ENCODE measurements around the gene GPR15LG. TPM values are rescaled to one million over a fixed set of nuclear protein-coding genes. Genes with fewer than 3 reads are reported as not detected.

The GPR15LG gene
- total RNA-seq, 6 experiments from 2014 or later = not detected

GRCh38 chr10:84196083-84196482 is 22.5 kb downstream of the GPR15LG start:
- Mint-ChIP-seq H3K4me1 (ENCODE audit: low read depth) (no peaks in the 10 kb centered on the region), H3K36me3 (ENCODE audit: low read depth) (no peaks in the 10 kb centered on the region), H3K27me3 (ENCODE audit: insufficient read depth) (peaks cover 38% of the 10 kb centered on the region), H3K27ac (no peak overlapping the region), H3K4me3 (no peak overlapping the region), H3K9me3 (no peaks in the 10 kb centered on the region)
- DNase-seq = no peak
- TF ChIP-seq, protein P1, sequence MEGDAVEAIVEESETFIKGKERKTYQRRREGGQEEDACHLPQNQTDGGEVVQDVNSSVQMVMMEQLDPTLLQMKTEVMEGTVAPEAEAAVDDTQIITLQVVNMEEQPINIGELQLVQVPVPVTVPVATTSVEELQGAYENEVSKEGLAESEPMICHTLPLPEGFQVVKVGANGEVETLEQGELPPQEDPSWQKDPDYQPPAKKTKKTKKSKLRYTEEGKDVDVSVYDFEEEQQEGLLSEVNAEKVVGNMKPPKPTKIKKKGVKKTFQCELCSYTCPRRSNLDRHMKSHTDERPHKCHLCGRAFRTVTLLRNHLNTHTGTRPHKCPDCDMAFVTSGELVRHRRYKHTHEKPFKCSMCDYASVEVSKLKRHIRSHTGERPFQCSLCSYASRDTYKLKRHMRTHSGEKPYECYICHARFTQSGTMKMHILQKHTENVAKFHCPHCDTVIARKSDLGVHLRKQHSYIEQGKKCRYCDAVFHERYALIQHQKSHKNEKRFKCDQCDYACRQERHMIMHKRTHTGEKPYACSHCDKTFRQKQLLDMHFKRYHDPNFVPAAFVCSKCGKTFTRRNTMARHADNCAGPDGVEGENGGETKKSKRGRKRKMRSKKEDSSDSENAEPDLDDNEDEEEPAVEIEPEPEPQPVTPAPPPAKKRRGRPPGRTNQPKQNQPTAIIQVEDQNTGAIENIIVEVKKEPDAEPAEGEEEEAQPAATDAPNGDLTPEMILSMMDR (IDR thresholded peaks at IDR 0.05) = no peak

- Mint-ChIP-seq H3K27me3 (ENCODE audit: insufficient read depth) (peaks cover 37% of the 10 kb centered on the region), H3K9me3 (no peaks in the 10 kb centered on the region), H3K4me1 (ENCODE audit: low read depth) (no peaks in the 10 kb centered on the region), H3K36me3 (ENCODE audit: low read depth) (no peaks in the 10 kb centered on the region), H3K4me3 (no peak overlapping the region), H3K27ac (no peak overlapping the region)
- DNase-seq = no peak
- TF ChIP-seq, protein P1 (IDR thresholded peaks at IDR 0.05) = no peak
Measured at GRCh38 chr10:84196941-84197340, 23.3 kb downstream of the GPR15LG start.

DNA sequence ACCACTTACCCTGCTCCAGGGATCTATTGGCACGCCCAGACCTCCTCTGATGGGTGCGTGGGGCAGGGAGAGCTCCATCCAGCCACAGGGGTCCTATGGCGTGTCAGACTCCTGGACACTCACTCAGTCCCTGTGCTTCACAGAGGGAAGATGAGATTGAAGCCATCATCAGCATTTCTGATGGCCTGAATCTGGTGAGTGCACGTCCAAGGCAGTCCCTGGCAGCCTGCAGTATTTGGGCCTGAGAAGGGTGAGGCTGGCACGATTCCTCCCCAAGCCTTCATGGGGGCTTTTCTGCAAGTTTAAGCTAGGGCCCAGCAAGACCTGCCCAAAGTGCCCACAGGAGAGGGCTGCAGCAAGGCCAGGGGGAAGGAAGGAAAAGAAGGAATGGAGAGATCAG is 24.0 kb downstream of the GPR15LG start:
- DNase-seq = no peak
- TF ChIP-seq, protein P1 (IDR thresholded peaks at IDR 0.05) = no peak
- Mint-ChIP-seq H3K36me3 (ENCODE audit: low read depth) (no peaks in the 10 kb centered on the region), H3K27ac (no peak overlapping the region), H3K4me3 (no peak overlapping the region), H3K4me1 (ENCODE audit: low read depth) (no peaks in the 10 kb centered on the region), H3K9me3 (no peaks in the 10 kb centered on the region), H3K27me3 (ENCODE audit: insufficient read depth) (peaks cover 34% of the 10 kb centered on the region)

GRCh38 chr10:84198206-84198915 is 24.8 kb downstream of the GPR15LG start:
- Mint-ChIP-seq H3K27ac (no peak overlapping the region), H3K4me1 (ENCODE audit: low read depth) (no peaks in the 10 kb centered on the region), H3K4me3 (no peak overlapping the region), H3K27me3 (ENCODE audit: insufficient read depth) (peaks cover 34% of the 10 kb centered on the region), H3K9me3 (no peaks in the 10 kb centered on the region), H3K36me3 (ENCODE audit: low read depth) (no peaks in the 10 kb centered on the region)
- DNase-seq = no peak
- TF ChIP-seq, protein P1 (IDR thresholded peaks at IDR 0.05) = no peak

GRCh38 chr10:84200537-84201243 is 27.1 kb downstream of the GPR15LG start:
- Mint-ChIP-seq H3K4me3 (no peak overlapping the region), H3K27ac (no peak overlapping the region), H3K36me3 (ENCODE audit: low read depth) (no peaks in the 10 kb centered on the region), H3K9me3 (no peaks in the 10 kb centered on the region), H3K27me3 (ENCODE audit: insufficient read depth) (peaks cover 27% of the 10 kb centered on the region), H3K4me1 (ENCODE audit: low read depth) (no peaks in the 10 kb centered on the region)
- TF ChIP-seq, protein P1 (IDR thresholded peaks at IDR 0.05) = no peak
- no peak for DNase-seq
